ENCODE results near the gene FAM168A.

The FAM168A gene

GRCh38 chr11:73367482-73368024, 230.4 kb downstream of the FAM168A start:
- TF ChIP-seq CTCF (IDR thresholded peaks at IDR 0.05; ENCODE audit: low read depth, low read length, missing control alignments): no peak
- no peak overlapping the region for H3K4me3 ChIP-seq (replicated peaks; ENCODE audit: low read depth, low read length)
- DNase-seq (ENCODE audit: extremely low read depth, low read depth): no peak

- TF ChIP-seq CTCF (IDR thresholded peaks at IDR 0.05; ENCODE audit: low read depth, low read length, missing control alignments): no peak
- no peak for DNase-seq (ENCODE audit: extremely low read depth, low read depth)
- no peak overlapping the region for H3K4me3 ChIP-seq (replicated peaks; ENCODE audit: low read depth, low read length)
Observed at GRCh38 chr11:73366953-73367352, 231.0 kb downstream of the FAM168A start.

- H3K4me3 ChIP-seq (replicated peaks; ENCODE audit: low read depth, low read length): no peak overlapping the region
- no peak for DNase-seq (ENCODE audit: extremely low read depth, low read depth)
- TF ChIP-seq CTCF (IDR thresholded peaks at IDR 0.05; ENCODE audit: low read depth, low read length, missing control alignments): no peak
Observed at GRCh38 chr11:73366265-73366610, 231.7 kb downstream of the FAM168A start.

- no peak overlapping the region for H3K4me3 ChIP-seq (replicated peaks; ENCODE audit: low read depth, low read length)
- DNase-seq (ENCODE audit: extremely low read depth, low read depth): no peak
- TF ChIP-seq CTCF (IDR thresholded peaks at IDR 0.05; ENCODE audit: low read depth, low read length, missing control alignments): no peak
Observed at GRCh38 chr11:73365352-73366264, 232.3 kb downstream of the FAM168A start.

- DNase-seq (ENCODE audit: extremely low read depth, low read depth): no peak
- H3K4me3 ChIP-seq (replicated peaks; ENCODE audit: low read depth, low read length): no peak overlapping the region
- TF ChIP-seq CTCF (IDR thresholded peaks at IDR 0.05; ENCODE audit: low read depth, low read length, missing control alignments): no peak
Observed at GRCh38 chr11:73363147-73363546, 234.8 kb downstream of the FAM168A start.

GRCh38 chr11:73361953-73362776, 235.7 kb downstream of the FAM168A start:
- no peak for DNase-seq (ENCODE audit: extremely low read depth, low read depth)
- no peak for TF ChIP-seq CTCF (IDR thresholded peaks at IDR 0.05; ENCODE audit: low read depth, low read length, missing control alignments)
- H3K4me3 ChIP-seq (replicated peaks; ENCODE audit: low read depth, low read length): no peak overlapping the region
